ENCODE measurements around the gene SFMBT2.

DNA sequence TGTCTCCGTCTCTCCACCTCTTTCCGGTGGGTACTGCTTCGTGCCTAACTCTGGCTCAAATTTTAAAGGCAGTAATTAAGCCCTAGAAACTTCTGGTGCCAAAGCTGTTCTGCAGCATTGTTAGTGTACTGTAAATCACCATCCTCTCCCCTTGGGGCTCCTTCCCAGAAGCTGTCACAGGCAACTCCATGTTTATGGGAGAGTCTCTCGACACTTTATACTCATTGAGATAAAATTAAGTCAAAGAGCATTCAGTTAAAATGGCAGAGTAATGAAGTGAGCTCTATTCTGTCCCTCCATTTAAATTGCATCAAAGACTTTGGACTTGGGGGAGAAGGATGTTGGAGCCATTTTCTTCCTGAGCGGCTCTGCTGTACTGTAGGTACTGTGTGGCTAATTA lies 274.8 kb downstream of the SFMBT2 start:
- TF ChIP-seq EZH2 (IDR thresholded peaks at IDR 0.05) (no peak), POLR2AphosphoS5 (IDR thresholded peaks at IDR 0.05; ENCODE audit: borderline replicate concordance, low read depth, low read length) (no peak), FOXP2 (optimal IDR thresholded peaks at IDR 0.05; ENCODE audit: control extremely low read depth, extremely low read length, insufficient read depth) (no peak)

All from SK-N-MC (cell line).